Stimulated activated effector memory CD8-positive, alpha-beta T cell treated with anti-CD3 and anti-CD28 coated beads, Interleukin-12 subunit alpha, Interleukin-12 subunit beta, amount 100 ng/mL, for 72 hours (primary cell): ENCODE data around the gene C1GALT1C1L.
A peak's percentile ranks its signal among the peaks of the same experiment; 100 is the strongest.
"Not testable (repeated sequence)": the region's sequence is repeated elsewhere in the genome, so short reads cannot be mapped to it uniquely, and the experiment has no call there.

Experiments
- ATAC-seq: fragments of 150-1000 bp; cut with Tn5 transposase; 2 replicates; pipeline ENCODE4 v1.10.0; 2021
- DNase-seq, 2 donors: peaks; one replicate each; pipeline ENCODE4 v3.0.0; 2021 to 2022; ENCODE audit warnings: low spot score in 2 of 2
- H3K27ac Mint-ChIP-seq: one replicate; pipeline ENCODE4 v1.8.0; 2022; ENCODE audit warnings: mild to moderate bottlenecking, mixed read lengths
- H3K36me3 Mint-ChIP-seq: one replicate; pipeline ENCODE4 v1.8.0; 2022; ENCODE audit warnings: mild to moderate bottlenecking, mixed read lengths
- H3K4me1 Mint-ChIP-seq: one replicate; pipeline ENCODE4 v1.8.0; 2022; ENCODE audit warnings: mixed read lengths
- H3K4me3 Mint-ChIP-seq: one replicate; pipeline ENCODE4 v1.8.0; 2022; ENCODE audit warnings: mild to moderate bottlenecking, mixed read lengths
- H3K9me3 Mint-ChIP-seq: one replicate; pipeline ENCODE4 v1.8.0; 2022; ENCODE audit warnings: mixed read lengths

C1GALT1C1L gene

DNA sequence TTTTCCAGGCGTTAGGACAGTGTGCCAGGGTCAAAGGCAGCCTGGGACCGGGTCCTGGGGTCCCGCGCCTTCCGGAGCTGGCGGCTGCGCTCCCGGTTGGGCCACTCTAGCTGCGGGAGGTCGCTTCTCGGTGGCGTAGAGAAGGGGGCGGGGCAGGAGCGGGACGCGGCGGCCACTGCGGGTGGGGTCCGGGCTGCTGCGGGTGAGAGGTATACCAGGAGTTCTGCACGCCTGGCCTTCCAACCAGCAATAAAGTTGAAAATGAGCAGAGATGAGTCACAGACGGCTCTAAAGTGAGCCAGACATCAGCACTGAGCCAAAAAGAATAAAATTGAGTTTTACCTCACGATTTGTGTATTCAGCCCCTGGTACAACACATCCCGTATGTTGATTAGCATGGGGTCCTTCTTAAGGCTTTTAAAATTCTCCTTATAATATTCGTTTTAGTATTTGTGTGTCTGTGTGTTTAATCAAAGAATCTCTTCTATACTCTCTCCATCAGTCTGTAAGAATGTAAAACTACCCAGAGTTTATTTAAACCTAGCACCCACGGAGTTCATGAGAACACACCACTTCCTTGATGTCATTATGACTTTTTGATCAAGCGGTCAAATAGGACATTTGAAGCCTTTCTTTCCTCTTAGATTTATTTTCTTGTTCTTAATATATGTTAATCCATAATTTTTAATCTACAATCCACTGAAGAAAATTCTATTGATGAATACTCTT, at the start of gene C1GALT1C1L:
Gene C1GALT1C1L (minus strand): TSS at position 108 of the 729 bp plus-strand sequence. CDS start 107 bp downstream, at position 1.
- H3K9me3 Mint-ChIP-seq: peaks cover 5% of the 10 kb centered on the region
- no peak for DNase-seq
- peak; percentile 54 for ATAC-seq
- no peak within 1 kb of the TSS for H3K27ac Mint-ChIP-seq
- H3K36me3 Mint-ChIP-seq: no peaks in the 10 kb centered on the region
- no peaks in the 10 kb centered on the region for H3K4me1 Mint-ChIP-seq
- peak within 1 kb of the TSS; percentile 28 for H3K4me3 Mint-ChIP-seq

GRCh38 chr2:43725711-43726246, 49.5 kb upstream of the C1GALT1C1L start:
- no peak overlapping the region for H3K27ac Mint-ChIP-seq
- no peaks in the 10 kb centered on the region for H3K4me1 Mint-ChIP-seq
- H3K4me3 Mint-ChIP-seq: no peak overlapping the region
- ATAC-seq (no peak), DNase-seq (no peak)
- no peaks in the 10 kb centered on the region for H3K36me3 Mint-ChIP-seq
- H3K9me3 Mint-ChIP-seq: no peaks in the 10 kb centered on the region

DNA sequence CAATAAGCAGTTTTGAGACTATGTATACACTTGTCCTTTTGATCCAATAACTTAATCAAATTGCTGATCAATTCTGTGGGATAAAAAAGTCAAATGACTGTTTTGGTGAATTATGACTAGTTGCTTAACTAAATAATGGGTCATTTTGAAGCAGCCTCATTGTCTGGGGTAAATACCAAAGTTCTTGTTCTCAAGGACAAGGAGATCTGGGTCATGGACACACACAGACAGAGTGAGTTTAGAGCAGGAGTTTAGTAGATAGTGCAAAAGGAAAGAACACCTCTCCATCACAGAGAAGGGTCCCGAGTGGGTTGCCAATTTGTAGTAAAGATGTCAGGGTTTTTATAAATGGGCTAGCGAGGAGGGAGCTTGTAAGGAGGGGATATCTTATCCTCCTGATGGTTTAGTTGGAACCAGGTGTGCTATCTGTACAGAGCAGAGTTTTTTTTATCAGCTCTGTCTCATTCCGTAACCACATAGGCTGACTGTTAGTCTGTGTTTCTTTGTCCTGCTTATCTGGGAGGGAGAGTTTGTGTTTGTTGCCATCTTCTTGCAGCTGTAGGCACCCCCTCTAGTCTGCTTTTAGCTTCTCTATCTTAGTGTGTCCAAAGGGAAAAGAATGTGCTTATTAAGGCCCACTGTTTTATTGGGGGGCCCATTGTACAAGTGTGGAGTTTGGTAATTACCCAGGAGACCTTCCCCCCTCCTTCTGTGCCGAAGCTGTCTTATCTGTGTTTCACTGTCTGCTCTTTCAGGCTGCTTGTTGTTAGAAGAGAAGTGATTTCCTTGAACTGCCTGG, 48.7 kb upstream of the C1GALT1C1L start:
- DNase-seq: no peak
- no peak for ATAC-seq
- Mint-ChIP-seq H3K27ac (no peak overlapping the region), H3K36me3 (no peaks in the 10 kb centered on the region), H3K9me3 (no peaks in the 10 kb centered on the region), H3K4me3 (no peak overlapping the region), H3K4me1 (no peaks in the 10 kb centered on the region)

DNA sequence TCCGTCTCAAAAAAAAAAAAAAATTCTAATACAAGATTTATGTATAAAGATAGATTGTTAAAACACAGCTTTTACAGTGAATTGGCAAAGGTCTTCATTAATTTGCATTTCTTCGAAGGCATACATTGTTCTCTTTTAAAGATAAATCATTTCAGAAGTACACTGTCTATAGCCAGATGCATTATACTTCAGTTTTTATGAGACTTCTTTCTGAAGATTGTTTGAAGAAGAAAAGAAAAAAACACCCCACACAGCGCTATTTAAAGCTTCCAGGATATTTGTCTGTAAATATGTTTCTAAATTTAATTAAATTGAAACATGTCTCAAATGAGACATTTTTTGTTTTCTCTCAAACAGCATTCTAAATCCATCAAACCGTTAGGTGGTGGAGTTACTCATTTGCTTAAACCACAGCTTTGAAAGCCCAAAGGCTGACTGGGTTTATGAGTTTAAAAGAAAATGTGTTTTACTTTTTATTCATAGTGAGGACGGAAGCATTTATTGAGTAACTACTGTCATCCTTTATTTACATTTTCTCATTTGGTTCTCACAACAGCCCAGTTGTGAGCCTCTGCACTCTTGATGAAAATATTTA, 42.4 kb upstream of the C1GALT1C1L start:
- DNase-seq (no peak), ATAC-seq (no peak)
- H3K27ac Mint-ChIP-seq: no peak overlapping the region
- no peak overlapping the region for H3K4me3 Mint-ChIP-seq
- H3K4me1 Mint-ChIP-seq: no peaks in the 10 kb centered on the region
- H3K36me3 Mint-ChIP-seq: no peaks in the 10 kb centered on the region
- no peaks in the 10 kb centered on the region for H3K9me3 Mint-ChIP-seq

DNA sequence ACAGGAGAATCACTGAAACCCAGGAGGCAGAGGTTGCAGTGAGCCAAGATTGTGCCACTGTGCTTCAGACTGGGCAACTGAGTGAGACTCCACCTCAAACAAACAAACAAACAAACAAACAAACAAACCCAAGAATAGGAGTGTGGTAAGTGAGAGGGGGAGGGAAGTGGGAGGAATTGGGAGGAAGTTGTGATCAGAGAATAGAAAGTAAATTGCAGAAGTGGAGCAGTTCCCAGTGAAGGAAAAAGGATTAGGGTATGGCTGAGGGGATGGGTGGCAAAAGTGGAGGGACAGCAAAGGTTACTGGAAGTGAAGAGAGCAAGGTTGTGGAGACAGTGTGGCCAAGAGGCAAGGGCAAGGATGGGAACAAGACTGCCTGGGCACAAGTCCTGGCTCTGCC, 41.1 kb upstream of the C1GALT1C1L start:
- no peaks in the 10 kb centered on the region for H3K36me3 Mint-ChIP-seq
- H3K9me3 Mint-ChIP-seq: no peaks in the 10 kb centered on the region
- no peak overlapping the region for H3K4me3 Mint-ChIP-seq
- H3K4me1 Mint-ChIP-seq: no peaks in the 10 kb centered on the region
- DNase-seq (no peak), ATAC-seq (no peak)
- H3K27ac Mint-ChIP-seq: no peak overlapping the region

DNA sequence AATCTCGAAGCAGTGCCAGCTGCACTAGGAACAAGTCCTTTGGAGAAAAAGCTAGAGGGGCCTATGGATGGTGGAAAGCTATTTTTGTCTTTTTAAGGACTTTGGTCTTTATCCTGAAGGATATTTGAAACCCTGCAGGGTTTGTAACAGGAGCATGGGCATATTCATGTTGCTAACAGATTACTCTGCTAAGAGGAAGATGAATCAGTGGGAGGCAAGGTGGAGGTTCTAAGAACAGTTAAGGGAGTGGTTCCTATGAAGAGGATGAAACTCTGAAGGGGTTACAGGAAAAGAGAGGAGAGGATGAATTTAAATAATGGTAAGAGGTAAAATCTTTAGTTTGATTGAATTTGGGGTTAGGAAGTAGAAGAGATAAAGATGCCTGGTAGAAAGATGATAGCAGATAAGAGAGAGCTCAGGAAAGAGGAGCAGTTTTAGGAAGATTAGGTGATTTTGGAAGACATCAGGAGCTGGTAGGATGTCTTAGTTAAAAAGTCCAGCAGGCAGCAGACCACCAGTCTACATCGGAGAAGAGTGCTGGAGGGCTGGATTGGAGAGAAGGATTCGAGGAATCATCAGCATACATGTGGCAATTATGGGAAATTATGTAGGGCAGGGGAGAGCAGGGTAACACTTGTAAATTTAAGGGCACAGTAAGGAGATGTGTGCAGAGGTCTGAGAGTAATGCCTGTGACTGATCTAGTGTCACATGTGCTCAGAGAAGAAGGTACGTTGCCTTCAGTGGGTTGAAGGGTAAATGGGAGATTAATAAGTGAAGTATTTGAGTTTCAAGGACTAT, 39.3 kb upstream of the C1GALT1C1L start:
- Mint-ChIP-seq H3K4me1 (no peaks in the 10 kb centered on the region), H3K27ac (no peak overlapping the region), H3K36me3 (no peaks in the 10 kb centered on the region), H3K4me3 (no peak overlapping the region), H3K9me3 (no peaks in the 10 kb centered on the region)
- ATAC-seq (no peak), DNase-seq (no peak)

GRCh38 chr2:43714164-43714563, 37.9 kb upstream of the C1GALT1C1L start:
- Mint-ChIP-seq H3K4me1 (no peaks in the 10 kb centered on the region), H3K27ac (no peak overlapping the region), H3K36me3 (no peaks in the 10 kb centered on the region), H3K9me3 (no peaks in the 10 kb centered on the region), H3K4me3 (no peak overlapping the region)
- DNase-seq (no peak), ATAC-seq (no peak)

- Mint-ChIP-seq H3K9me3 (no peaks in the 10 kb centered on the region), H3K4me1 (no peaks in the 10 kb centered on the region), H3K27ac (no peak overlapping the region), H3K4me3 (no peak overlapping the region), H3K36me3 (no peaks in the 10 kb centered on the region)
- ATAC-seq (no peak), DNase-seq (no peak)
Observed at GRCh38 chr2:43710866-43711265, 34.6 kb upstream of the C1GALT1C1L start.

- Mint-ChIP-seq H3K9me3 (no peaks in the 10 kb centered on the region), H3K36me3 (no peaks in the 10 kb centered on the region), H3K27ac (no peak overlapping the region), H3K4me1 (no peaks in the 10 kb centered on the region), H3K4me3 (no peak overlapping the region)
- ATAC-seq (no peak), DNase-seq (no peak)
Observed at GRCh38 chr2:43708891-43709290, 32.7 kb upstream of the C1GALT1C1L start.

DNA sequence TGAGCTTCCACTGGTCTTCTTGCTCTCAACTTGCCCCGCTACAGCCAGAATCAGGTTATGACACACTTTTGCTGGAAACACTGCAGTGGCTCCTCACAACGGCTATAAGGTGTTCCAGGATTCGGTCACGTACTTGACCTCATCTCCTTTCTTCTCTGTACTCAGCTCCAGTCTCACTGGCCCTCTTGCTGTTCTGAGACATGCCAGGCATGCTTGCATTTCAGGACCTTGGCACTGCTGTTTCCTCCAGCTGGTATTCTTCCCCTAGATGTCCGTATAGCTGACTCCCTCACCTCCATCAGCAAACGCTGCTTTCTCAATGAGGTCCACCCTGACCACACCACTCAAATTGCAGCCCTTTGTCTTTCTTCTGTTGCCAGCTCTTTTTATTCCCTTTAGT, 31.9 kb upstream of the C1GALT1C1L start:
- no peak for DNase-seq
- H3K36me3 Mint-ChIP-seq: no peaks in the 10 kb centered on the region
- ATAC-seq: no peak
- no peak overlapping the region for H3K27ac Mint-ChIP-seq
- H3K9me3 Mint-ChIP-seq: no peaks in the 10 kb centered on the region
- no peak overlapping the region for H3K4me3 Mint-ChIP-seq
- H3K4me1 Mint-ChIP-seq: no peaks in the 10 kb centered on the region

DNA sequence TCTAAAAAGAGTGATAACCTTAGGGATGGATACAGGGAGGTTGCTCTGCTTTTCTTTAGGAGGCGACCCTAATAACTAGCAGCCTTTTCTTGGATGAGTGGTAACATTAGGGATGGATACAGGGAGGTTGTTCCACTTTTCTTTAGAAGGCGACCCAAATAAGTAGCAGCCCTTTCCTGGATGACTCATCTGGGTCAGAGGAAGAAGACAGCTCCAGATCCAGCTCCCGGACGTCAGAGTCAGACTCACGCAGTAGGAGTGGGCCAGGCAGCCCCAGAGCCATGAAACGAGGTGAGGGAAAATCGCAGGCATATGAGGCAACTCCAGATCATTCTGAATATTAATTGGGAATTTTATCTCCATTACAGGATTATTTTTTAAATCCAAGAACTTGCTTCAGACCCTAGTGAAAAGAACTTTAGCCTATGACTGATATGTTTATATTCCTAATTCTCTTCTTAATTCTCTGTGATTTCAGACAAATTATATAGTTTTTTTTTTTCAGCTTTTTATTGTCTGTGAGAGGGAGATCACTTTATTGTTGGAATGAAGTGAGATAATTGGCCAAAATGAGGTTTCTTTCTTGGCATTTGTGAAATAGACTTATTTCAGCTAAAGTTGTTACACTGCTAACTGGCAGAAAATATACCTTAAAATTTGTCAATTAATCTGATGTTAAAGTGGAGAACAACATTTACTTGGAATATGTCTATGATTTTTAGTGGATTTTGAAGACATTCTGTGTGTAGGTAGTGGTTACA, 31.2 kb upstream of the C1GALT1C1L start:
- H3K27ac Mint-ChIP-seq: no peak overlapping the region
- H3K36me3 Mint-ChIP-seq: no peaks in the 10 kb centered on the region
- no peak overlapping the region for H3K4me3 Mint-ChIP-seq

GRCh38 chr2:43701111-43701510, 24.9 kb upstream of the C1GALT1C1L start:
- no peak for DNase-seq
- Mint-ChIP-seq H3K4me3 (no peak overlapping the region), H3K36me3 (no peaks in the 10 kb centered on the region), H3K27ac (no peak overlapping the region), H3K9me3 (no peaks in the 10 kb centered on the region), H3K4me1 (no peaks in the 10 kb centered on the region)
- no peak for ATAC-seq

More for the DNA sequence above, 31.2 kb upstream of the C1GALT1C1L start:
- H3K4me1 Mint-ChIP-seq: no peaks in the 10 kb centered on the region
- ATAC-seq (no peak), DNase-seq (no peak)
- H3K9me3 Mint-ChIP-seq: no peaks in the 10 kb centered on the region

DNA sequence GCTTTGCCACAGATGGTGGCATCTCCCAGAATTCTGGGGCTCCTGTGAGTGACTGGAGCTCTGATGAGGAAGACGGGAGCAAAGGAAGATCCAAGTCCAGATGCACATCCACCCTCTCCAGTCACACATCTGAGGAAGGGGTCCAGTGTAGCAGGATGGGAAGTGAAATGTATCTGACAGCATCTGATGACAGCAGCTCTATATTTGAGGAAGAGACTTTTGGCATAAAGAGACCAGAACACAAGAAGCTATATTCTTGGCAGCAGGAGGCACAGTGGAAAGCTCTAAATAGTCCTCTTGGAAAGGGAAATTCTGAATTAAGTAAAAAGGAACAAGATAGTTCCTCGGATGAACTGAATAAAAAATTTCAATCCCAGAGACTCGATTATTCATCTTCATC, 23.5 kb upstream of the C1GALT1C1L start:
- Mint-ChIP-seq H3K36me3 (no peaks in the 10 kb centered on the region), H3K27ac (no peak overlapping the region), H3K9me3 (no peaks in the 10 kb centered on the region), H3K4me1 (no peaks in the 10 kb centered on the region), H3K4me3 (no peak overlapping the region)
- DNase-seq (no peak), ATAC-seq (no peak)

DNA sequence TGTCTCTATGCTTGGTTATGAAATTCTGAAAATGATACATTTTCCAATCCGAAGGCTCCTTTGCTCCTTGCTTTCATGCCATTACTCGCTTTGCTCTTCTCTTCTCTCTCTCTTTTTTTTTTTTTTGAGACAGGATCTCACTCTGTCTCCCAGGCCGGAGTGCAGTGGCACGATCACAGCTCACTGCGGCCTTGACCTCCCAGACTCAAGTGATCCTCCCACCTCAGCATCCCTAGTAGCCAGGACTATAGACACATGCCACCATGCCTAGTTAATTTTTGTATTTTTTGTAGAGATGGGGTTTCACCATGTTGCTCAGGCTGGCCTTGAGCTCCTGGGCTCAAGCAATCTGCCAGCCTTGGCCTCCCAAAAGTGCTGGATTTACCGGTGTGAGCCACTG, 21.9 kb upstream of the C1GALT1C1L start:
- not testable (repeated sequence) for H3K36me3 Mint-ChIP-seq, H3K9me3 Mint-ChIP-seq

More for the DNA sequence above, 21.9 kb upstream of the C1GALT1C1L start:
- not testable (repeated sequence) for H3K27ac Mint-ChIP-seq, H3K4me3 Mint-ChIP-seq, H3K4me1 Mint-ChIP-seq, ATAC-seq, DNase-seq
